A549 (cell line): ENCODE measurements around the gene CSAD.

Source experiments
- BHLHE40 ChIP-seq: IDR thresholded peaks from 2 replicates; pipeline ENCODE4 v1.6.1; 2012; ENCODE audit warnings: low read depth, low read length, inconsistent platforms
- CTCF ChIP-seq: fragments of >200 bp; sonication (Bioruptor Twin); formaldehyde crosslinking; IDR thresholded peaks from 3 replicates; pipeline ENCODE4 v1.5.1; 2016
- GATA3 ChIP-seq: IDR thresholded peaks from 2 replicates; pipeline ENCODE4 v1.6.1; 2012; ENCODE audit warnings: borderline replicate concordance
- JUN ChIP-seq, 2 experiments: fragments of >200 bp; sonication (Bioruptor Twin); formaldehyde crosslinking; IDR thresholded peaks; 2 replicates in 1 of 2; 3 replicates in 1 of 2; pipeline ENCODE4 v1.6.1; 2016 to 2017
- POLR2A ChIP-seq: IDR thresholded peaks from 2 replicates; pipeline ENCODE4 v1.6.1; 2012; ENCODE audit warnings: mild to moderate bottlenecking, low read length
- TP53 ChIP-seq: fragments of 250-450 bp; sonication (Bioruptor Pico); IDR thresholded peaks from 2 replicates; pipeline ENCODE4 v1.5.0; 2021; ENCODE audit warnings: mild to moderate bottlenecking, moderate library complexity

GRCh38 chr12:53199700-53200099, 19.0 kb upstream of the CSAD start:
- no peak for TF ChIP-seq TP53 (CRISPR knock-in tag)
- no peak for TF ChIP-seq CTCF
- no peak for TF ChIP-seq POLR2A
- no peak for TF ChIP-seq BHLHE40
- no peak for TF ChIP-seq GATA3
- no peak for TF ChIP-seq JUN (IDR thresholded peaks at IDR 0.05)
